ENCODE results near the gene RSRC1. TPM values are rescaled to one million over a fixed set of nuclear protein-coding genes. Genes with fewer than 3 reads are reported as not detected.
"Not testable (repeated sequence)": the region's sequence is repeated elsewhere in the genome, so short reads cannot be mapped to it uniquely, and the experiment has no call there.

RSRC1 gene
- total RNA-seq, 1 experiment from 2014 or later = 39.9 TPM

GRCh38 chr3:158522221-158523136, 412.6 kb downstream of the RSRC1 start:
- Histone ChIP-seq H3K36me3 (no peaks in the 10 kb centered on the region), H3K4me3 (no peak overlapping the region), H3K9me3 (replicated peaks) (no peaks in the 10 kb centered on the region), H3K27ac (no peak overlapping the region), H3K27me3 (replicated peaks) (no peaks in the 10 kb centered on the region), H3K4me1 (replicated peaks) (no peaks in the 10 kb centered on the region)
- DNase-seq (ENCODE audit: low read depth in 1 of 2, low spot score in 2 of 2) = no peak

- no peak overlapping the region for H3K27ac ChIP-seq
- no peaks in the 10 kb centered on the region for H3K27me3 ChIP-seq (replicated peaks)
- H3K4me3 ChIP-seq = no peak overlapping the region
- H3K4me1 ChIP-seq (replicated peaks) = no peaks in the 10 kb centered on the region
- H3K9me3 ChIP-seq (replicated peaks) = no peaks in the 10 kb centered on the region
- H3K36me3 ChIP-seq = no peaks in the 10 kb centered on the region
- DNase-seq (ENCODE audit: low read depth in 1 of 2, low spot score in 2 of 2) = no peak
Measured at GRCh38 chr3:158528076-158528674, 418.3 kb downstream of the RSRC1 start.

DNA sequence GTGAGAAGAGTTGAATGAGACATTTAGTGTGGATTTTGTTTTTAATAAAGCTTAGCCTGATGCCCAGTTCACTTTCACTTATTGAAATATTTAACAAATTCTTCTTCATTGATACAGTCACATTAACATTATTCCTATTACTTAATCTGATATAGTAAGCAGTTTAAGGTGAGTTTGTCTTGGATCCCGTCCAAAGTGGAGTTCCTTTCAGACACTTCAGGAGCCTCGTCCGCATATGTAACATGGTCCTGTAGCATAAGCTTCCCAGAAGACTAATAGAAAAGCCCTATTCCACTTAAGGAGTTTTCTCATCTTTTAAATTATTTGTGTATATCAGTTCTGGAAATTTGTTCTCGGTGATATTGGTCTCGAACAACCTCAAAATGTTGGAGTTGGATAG, 421.4 kb downstream of the RSRC1 start:
- Histone ChIP-seq H3K27me3 (replicated peaks) (no peaks in the 10 kb centered on the region), H3K9me3 (replicated peaks) (no peaks in the 10 kb centered on the region), H3K27ac (no peak overlapping the region), H3K4me3 (no peak overlapping the region), H3K36me3 (no peaks in the 10 kb centered on the region), H3K4me1 (replicated peaks) (no peaks in the 10 kb centered on the region)
- DNase-seq (ENCODE audit: low read depth in 1 of 2, low spot score in 2 of 2) = no peak

- Histone ChIP-seq H3K36me3 (no peaks in the 10 kb centered on the region), H3K9me3 (replicated peaks) (no peaks in the 10 kb centered on the region), H3K4me1 (replicated peaks) (no peaks in the 10 kb centered on the region), H3K4me3 (no peak overlapping the region), H3K27me3 (replicated peaks) (no peaks in the 10 kb centered on the region), H3K27ac (no peak overlapping the region)
- peak in 1 of 2 experiments; percentile 10 for DNase-seq (ENCODE audit: low read depth in 1 of 2, low spot score in 2 of 2)
Measured at GRCh38 chr3:158532099-158532734, 422.3 kb downstream of the RSRC1 start.

DNA sequence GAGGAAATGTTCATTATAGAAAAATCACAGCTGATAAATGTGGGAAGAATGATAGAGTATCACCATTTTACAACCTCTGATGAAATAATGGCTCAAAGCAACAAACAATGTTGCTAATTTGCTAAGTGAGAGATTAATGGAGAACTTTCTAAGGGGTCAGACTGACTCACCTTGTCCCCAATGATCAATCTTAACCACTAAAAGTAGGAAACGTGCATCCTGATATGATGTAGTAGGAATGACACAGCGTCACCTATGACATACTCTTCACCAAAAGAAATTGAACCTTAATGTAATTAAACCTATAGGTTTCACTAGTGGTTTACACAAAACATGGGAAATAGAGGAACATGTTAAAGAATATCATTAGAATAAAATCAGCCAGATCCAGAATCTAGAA, 426.0 kb downstream of the RSRC1 start:
- Histone ChIP-seq H3K4me1 (replicated peaks) (no peaks in the 10 kb centered on the region), H3K4me3 (no peak overlapping the region), H3K36me3 (no peaks in the 10 kb centered on the region), H3K9me3 (replicated peaks) (no peaks in the 10 kb centered on the region), H3K27ac (no peak overlapping the region), H3K27me3 (replicated peaks) (no peaks in the 10 kb centered on the region)
- no peak for DNase-seq (ENCODE audit: low read depth in 1 of 2, low spot score in 2 of 2)

GRCh38 chr3:158539414-158540014, 429.6 kb downstream of the RSRC1 start:
- no peaks in the 10 kb centered on the region for H3K27me3 ChIP-seq (replicated peaks)
- no peak overlapping the region for H3K27ac ChIP-seq
- peak in 1 of 2 experiments; percentile 36 for DNase-seq (ENCODE audit: low read depth in 1 of 2, low spot score in 2 of 2)
- no peak overlapping the region for H3K4me3 ChIP-seq
- H3K36me3 ChIP-seq = no peaks in the 10 kb centered on the region
- no peaks in the 10 kb centered on the region for H3K4me1 ChIP-seq (replicated peaks)
- H3K9me3 ChIP-seq (replicated peaks) = no peaks in the 10 kb centered on the region

DNA sequence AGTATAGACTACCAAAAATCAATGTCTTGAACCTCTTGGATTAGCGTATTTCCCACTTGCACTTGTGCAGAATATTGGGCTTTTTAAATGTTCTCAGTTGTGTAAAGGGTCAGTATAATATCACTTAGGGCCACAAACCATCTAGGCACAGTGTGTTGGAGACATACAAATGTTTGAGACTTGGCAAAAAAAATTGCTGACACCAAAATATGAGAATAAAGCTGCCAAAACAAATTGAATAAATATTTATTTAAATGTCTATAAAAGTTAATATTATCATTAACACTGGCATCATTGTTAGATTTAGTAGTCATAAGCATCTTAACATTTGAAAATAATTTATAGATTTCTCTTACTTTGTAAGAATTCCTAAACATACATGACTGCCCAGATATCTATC, 430.2 kb downstream of the RSRC1 start:
- DNase-seq (ENCODE audit: low read depth in 1 of 2, low spot score in 2 of 2) = no peak
- Histone ChIP-seq H3K9me3 (replicated peaks) (no peaks in the 10 kb centered on the region), H3K36me3 (no peaks in the 10 kb centered on the region), H3K27me3 (replicated peaks) (no peaks in the 10 kb centered on the region), H3K4me3 (no peak overlapping the region), H3K27ac (no peak overlapping the region), H3K4me1 (replicated peaks) (no peaks in the 10 kb centered on the region)

DNA sequence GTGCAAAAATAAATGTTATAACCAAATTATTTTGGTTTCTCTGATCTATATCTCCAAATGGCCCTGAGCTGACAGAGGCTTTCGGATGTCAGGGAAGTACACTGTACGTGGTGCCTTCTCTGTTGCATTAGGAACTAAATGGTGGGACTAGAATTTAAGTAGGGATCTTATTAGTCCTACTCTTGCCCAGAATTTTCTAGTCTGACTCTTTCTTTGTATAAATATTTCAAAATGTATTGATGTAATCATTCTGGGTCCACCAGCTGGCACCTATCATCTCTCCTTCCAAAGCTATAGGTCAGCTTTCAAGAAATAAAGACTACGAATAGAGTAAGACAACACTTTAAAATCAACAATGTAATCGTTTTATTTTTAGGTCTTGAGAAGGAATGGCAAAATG, 438.8 kb downstream of the RSRC1 start:
- H3K36me3 ChIP-seq = no peaks in the 10 kb centered on the region
- no peak overlapping the region for H3K4me3 ChIP-seq
- no peak for DNase-seq (ENCODE audit: low read depth in 1 of 2, low spot score in 2 of 2)
- H3K27ac ChIP-seq = no peak overlapping the region
- H3K9me3 ChIP-seq (replicated peaks) = no peaks in the 10 kb centered on the region
- no peaks in the 10 kb centered on the region for H3K27me3 ChIP-seq (replicated peaks)
- no peaks in the 10 kb centered on the region for H3K4me1 ChIP-seq (replicated peaks)

GRCh38 chr3:158549938-158550337, 440.0 kb downstream of the RSRC1 start:
- H3K4me1 ChIP-seq (replicated peaks); DNase-seq (ENCODE audit: low read depth in 1 of 2, low spot score in 2 of 2): not testable (repeated sequence)

DNA sequence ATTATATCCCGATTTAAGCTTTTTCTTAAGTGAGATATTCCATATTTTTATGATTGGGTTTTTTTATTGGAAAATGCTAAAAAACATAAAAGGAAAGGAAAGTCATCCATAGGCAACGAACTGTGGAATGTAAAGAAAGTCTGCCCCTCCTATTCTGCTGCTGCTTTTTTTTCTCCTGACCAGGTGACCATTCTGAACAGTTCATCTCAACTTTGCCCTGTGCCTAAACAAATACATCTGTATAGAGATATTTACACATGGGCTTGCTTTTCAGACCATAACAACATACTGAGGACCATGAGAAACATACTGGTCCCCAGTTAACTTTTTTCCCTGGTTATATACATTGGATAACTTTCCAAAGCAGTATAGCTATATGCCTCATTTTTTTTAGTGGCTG, 442.2 kb downstream of the RSRC1 start:
- Histone ChIP-seq H3K9me3 (replicated peaks) (no peaks in the 10 kb centered on the region), H3K27ac (no peak overlapping the region), H3K36me3 (no peaks in the 10 kb centered on the region), H3K27me3 (replicated peaks) (no peaks in the 10 kb centered on the region), H3K4me1 (replicated peaks) (no peaks in the 10 kb centered on the region), H3K4me3 (no peak overlapping the region)
- DNase-seq (ENCODE audit: low read depth in 1 of 2, low spot score in 2 of 2) = no peak

More at GRCh38 chr3:158549938-158550337, 440.0 kb downstream of the RSRC1 start:
- H3K4me3 ChIP-seq; H3K36me3 ChIP-seq; H3K27me3 ChIP-seq (replicated peaks); H3K9me3 ChIP-seq (replicated peaks); H3K27ac ChIP-seq: not testable (repeated sequence)

DNA sequence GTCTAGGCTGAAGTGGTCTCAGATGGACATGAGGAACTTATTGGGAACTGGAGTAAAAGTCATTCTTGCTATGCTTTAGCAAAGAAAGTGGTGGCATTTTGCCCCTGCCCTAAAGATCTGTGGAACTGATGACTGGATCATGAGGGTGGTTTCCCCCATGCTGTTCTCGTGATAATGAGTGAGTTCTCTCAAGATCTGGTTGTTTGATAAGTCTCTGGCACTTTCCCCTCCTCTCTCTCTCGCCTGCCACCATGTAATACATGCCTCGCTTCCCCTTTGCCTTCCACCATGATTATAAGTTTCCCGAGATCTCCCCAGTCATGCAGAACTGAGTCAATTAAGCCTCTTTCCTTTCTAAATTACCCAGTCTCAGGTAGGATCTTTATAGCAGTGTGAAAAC, 449.6 kb downstream of the RSRC1 start:
- Histone ChIP-seq H3K4me1 (replicated peaks) (no peaks in the 10 kb centered on the region), H3K27me3 (replicated peaks) (no peaks in the 10 kb centered on the region), H3K4me3 (no peak overlapping the region), H3K9me3 (replicated peaks) (no peaks in the 10 kb centered on the region; the same call in 1 of the 2 replicates), H3K27ac (no peak overlapping the region), H3K36me3 (no peaks in the 10 kb centered on the region)
- DNase-seq (ENCODE audit: low read depth in 1 of 2, low spot score in 2 of 2) = no peak

GRCh38 chr3:158560979-158561378, 451.1 kb downstream of the RSRC1 start:
- no peak overlapping the region for H3K4me3 ChIP-seq
- H3K27me3 ChIP-seq (replicated peaks) = no peaks in the 10 kb centered on the region
- no peaks in the 10 kb centered on the region for H3K4me1 ChIP-seq (replicated peaks)
- no peaks in the 10 kb centered on the region; the same call in 1 of the 2 replicates for H3K9me3 ChIP-seq (replicated peaks)
- H3K36me3 ChIP-seq = no peaks in the 10 kb centered on the region
- H3K27ac ChIP-seq = no peak overlapping the region
- DNase-seq (ENCODE audit: low read depth in 1 of 2, low spot score in 2 of 2) = no peak

GRCh38 chr3:158562674-158563073, 452.8 kb downstream of the RSRC1 start:
- Histone ChIP-seq H3K9me3 (replicated peaks) (no peaks in the 10 kb centered on the region; the same call in 1 of the 2 replicates), H3K4me3 (no peak overlapping the region), H3K27ac (no peak overlapping the region), H3K4me1 (replicated peaks) (no peaks in the 10 kb centered on the region), H3K27me3 (replicated peaks) (no peaks in the 10 kb centered on the region), H3K36me3 (no peaks in the 10 kb centered on the region)
- DNase-seq (ENCODE audit: low read depth in 1 of 2, low spot score in 2 of 2) = no peak

DNA sequence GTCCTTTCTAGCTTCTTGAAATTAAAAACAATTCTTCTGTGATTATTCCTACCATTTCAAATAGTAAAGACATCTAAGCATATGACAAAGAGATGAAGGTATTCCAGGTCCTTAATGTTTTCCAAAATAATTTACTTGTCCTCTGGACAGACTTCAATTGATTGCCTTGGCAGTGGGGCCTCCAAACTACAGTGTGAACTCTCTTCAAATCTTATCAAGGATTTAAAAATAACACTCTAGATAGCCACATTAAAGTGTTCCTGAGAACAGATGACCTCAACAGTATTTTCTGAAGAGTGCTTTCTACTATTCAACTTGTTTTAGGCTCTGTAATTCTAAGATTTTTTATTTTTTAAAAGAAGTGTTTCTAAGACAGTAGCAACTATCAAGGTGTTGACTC, 453.2 kb downstream of the RSRC1 start:
- H3K4me1 ChIP-seq (replicated peaks) = no peaks in the 10 kb centered on the region
- H3K9me3 ChIP-seq (replicated peaks) = no peaks in the 10 kb centered on the region; the same call in 1 of the 2 replicates
- H3K36me3 ChIP-seq = no peaks in the 10 kb centered on the region
- no peak overlapping the region for H3K4me3 ChIP-seq
- H3K27ac ChIP-seq = no peak overlapping the region
- no peaks in the 10 kb centered on the region for H3K27me3 ChIP-seq (replicated peaks)
- no peak for DNase-seq (ENCODE audit: low read depth in 1 of 2, low spot score in 2 of 2)
